Measurements from ENCODE around the gene CACNA1D.

Gene CACNA1D

GRCh38 chr3:53794597-53794996 is 300.2 kb downstream of the CACNA1D start:
- Histone ChIP-seq H3K4me3 (no peak overlapping the region), H3K27ac (peak overlapping the region in 1 of 21 experiments; percentile 71)

GRCh38 chr3:53795176-53795575 is 300.8 kb downstream of the CACNA1D start:
- Histone ChIP-seq H3K27ac (peak overlapping the region in 1 of 21 experiments; percentile 71), H3K4me3 (no peak overlapping the region)

- Histone ChIP-seq H3K27ac (peak overlapping the region in 1 of 21 experiments; percentile 44), H3K4me3 (no peak overlapping the region)
Observed at GRCh38 chr3:53795789-53796560, 301.6 kb downstream of the CACNA1D start.

- H3K27ac ChIP-seq, result no peak overlapping the region
- no peak overlapping the region for H3K4me3 ChIP-seq
Observed at GRCh38 chr3:53798144-53798543, 303.7 kb downstream of the CACNA1D start.

- Histone ChIP-seq H3K4me3 (no peak overlapping the region), H3K27ac (no peak overlapping the region)
Observed at GRCh38 chr3:53799338-53799865, 305.0 kb downstream of the CACNA1D start.

GRCh38 chr3:53800041-53800906 is 305.9 kb downstream of the CACNA1D start:
- H3K4me3 ChIP-seq, result no peak overlapping the region
- no peak overlapping the region for H3K27ac ChIP-seq

- no peak overlapping the region for H3K4me3 ChIP-seq
- H3K27ac ChIP-seq, result no peak overlapping the region
Observed at GRCh38 chr3:53801319-53801718, 306.9 kb downstream of the CACNA1D start.

- Histone ChIP-seq H3K27ac (no peak overlapping the region), H3K4me3 (no peak overlapping the region)
Observed at GRCh38 chr3:53802256-53802880, 308.0 kb downstream of the CACNA1D start.

- H3K4me3 ChIP-seq, result no peak overlapping the region
- H3K27ac ChIP-seq, result no peak overlapping the region
Observed at GRCh38 chr3:53803124-53803815, 308.9 kb downstream of the CACNA1D start.

GRCh38 chr3:53803816-53804695 is 309.6 kb downstream of the CACNA1D start:
- no peak overlapping the region for H3K27ac ChIP-seq
- no peak overlapping the region for H3K4me3 ChIP-seq

GRCh38 chr3:53804697-53805462 is 310.5 kb downstream of the CACNA1D start:
- Histone ChIP-seq H3K4me3 (no peak overlapping the region), H3K27ac (no peak overlapping the region)

- Histone ChIP-seq H3K4me3 (no peak overlapping the region), H3K27ac (no peak overlapping the region)
Observed at GRCh38 chr3:53805463-53806159, 311.2 kb downstream of the CACNA1D start.

GRCh38 chr3:53806182-53807116 is 312.0 kb downstream of the CACNA1D start:
- H3K4me3 ChIP-seq, result no peak overlapping the region
- H3K27ac ChIP-seq, result no peak overlapping the region

- no peak overlapping the region for H3K27ac ChIP-seq
- no peak overlapping the region for H3K4me3 ChIP-seq
Observed at GRCh38 chr3:53807117-53807810, 312.9 kb downstream of the CACNA1D start.

GRCh38 chr3:53808496-53808895 is 314.1 kb downstream of the CACNA1D start:
- no peak overlapping the region for H3K4me3 ChIP-seq
- H3K27ac ChIP-seq, result no peak overlapping the region

GRCh38 chr3:53809267-53809666 is 314.9 kb downstream of the CACNA1D start:
- no peak overlapping the region for H3K27ac ChIP-seq

More at GRCh38 chr3:53809267-53809666, 314.9 kb downstream of the CACNA1D start:
- no peak overlapping the region for H3K4me3 ChIP-seq

Measured in skin epidermis (tissue), 12 donors.